ENCODE results near the gene ABAT. TPM values are rescaled to one million over a fixed set of nuclear protein-coding genes. Genes with fewer than 3 reads are reported as not detected.

ABAT gene
- total and polyA plus RNA-seq, 10 of the 15 experiments (the other 5 are each of a cell fraction or from before 2014, with no cell fraction given) = 1.0 to 10.6 (median 1.9) TPM

- TF ChIP-seq CUX1 (IDR thresholded peaks at IDR 0.05; ENCODE audit: insufficient replicate concordance, low read depth, low read length) = no peak
- no peak for TF ChIP-seq WRNIP1 (IDR thresholded peaks at IDR 0.05; ENCODE audit: borderline replicate concordance, low read depth, low read length)
Measured at GRCh38 chr16:8655184-8655717, 19.2 kb upstream of the ABAT start (continued).

DNA sequence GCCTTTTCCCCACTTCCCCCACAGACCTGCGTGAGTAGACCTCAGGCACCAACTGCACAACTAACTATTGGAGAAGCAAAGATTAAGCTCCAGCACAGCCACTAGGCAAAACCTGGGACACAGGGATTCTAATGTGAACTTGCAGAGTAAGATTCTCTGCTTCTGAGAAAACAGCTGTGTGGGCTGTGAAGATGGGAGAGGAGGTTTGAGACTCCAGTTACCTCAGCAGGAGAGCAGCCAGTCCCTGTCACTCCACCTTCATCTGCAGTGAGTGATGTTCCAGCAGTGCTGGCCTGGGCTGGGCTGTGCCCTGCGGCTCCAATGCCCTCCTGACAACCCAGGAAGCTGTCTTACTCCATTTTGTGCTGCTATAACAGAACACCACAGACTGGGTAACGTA, 18.0 kb upstream of the ABAT start:
- in situ Hi-C loops (cut with MboI) = no loop called here
- SMC1A ChIA-PET (ENCODE audit: uncharacterized antibody, unreplicated experiment) = interaction anchor here (1.2 to 1.5 kb wide), 3 partner anchors 15 to 352 kb away, joined by 3 to 4 read pairs (median 4); no protein-coding TSS in a partner anchor
- intact Hi-C loops (cut with micrococcal nuclease; ENCODE audit: unreplicated experiment) = no loop called here
- no TSS peak for BruUV-seq (replicated peaks)
- POLR2A ChIA-PET = interaction anchor here (0.7 kb wide), 1 partner anchor 13 kb away, joined by 3 read pairs; no protein-coding TSS in a partner anchor
- no peaks in the 10 kb centered on the region for H3K36me3 ChIP-seq (ENCODE audit: control insufficient read depth in 2 of 2, insufficient read depth in 2 of 2, low read length in 1 of 2)
- peaks cover 12% of the 10 kb centered on the region; the same call in 1 of the 2 replicates for H3K4me1 ChIP-seq (ENCODE audit: control insufficient read depth, insufficient read depth, low read length)
- no peaks in the 10 kb centered on the region for H4K20me1 ChIP-seq (ENCODE audit: control insufficient read depth, insufficient read depth)
- ATAC-seq (no peak), DNase-seq (ENCODE audit: low read depth, low spot score) (no peak), FAIRE-seq (no peak)
- no peaks in the 10 kb centered on the region for H3K79me2 ChIP-seq (ENCODE audit: control insufficient read depth, insufficient read depth, low read length)
- no peak overlapping the region for H3K4me3 ChIP-seq
- RAD21 ChIA-PET (ENCODE audit: unreplicated experiment) = interaction anchor here (1.2 kb wide), 1 partner anchor 224 kb away, joined by 3 read pairs; no protein-coding TSS in a partner anchor
- CTCF ChIA-PET = interaction anchor here (1.0 to 1.9 kb wide), 5 partner anchors 73 to 224 kb away, joined by 3 to 5 read pairs (median 3); no protein-coding TSS in a partner anchor
- H3K4me2 ChIP-seq (ENCODE audit: control insufficient read depth, insufficient read depth) = no peak overlapping the region
- no peak overlapping the region for H3K27ac ChIP-seq (ENCODE audit: control insufficient read depth, insufficient read depth)
- no peak overlapping the region for H2AFZ ChIP-seq (ENCODE audit: control insufficient read depth, low read depth, low read length)
- no peaks in the 10 kb centered on the region for H3K27me3 ChIP-seq (replicated peaks in 1 of 2; ENCODE audit: control insufficient read depth in 2 of 2, insufficient read depth in 2 of 2, low read length in 1 of 2)
- TF ChIP-seq EZH2 (IDR thresholded peaks at IDR 0.05; ENCODE audit: borderline replicate concordance, control insufficient read depth, low read depth, low read length) (no peak), RUNX3 (IDR thresholded peaks at IDR 0.05; ENCODE audit: low read length) (no peak), SIN3A (IDR thresholded peaks at IDR 0.05; ENCODE audit: low read depth, low read length) (no peak), RB1 (IDR thresholded peaks at IDR 0.05; ENCODE audit: borderline replicate concordance) (no peak), SMAD1 (IDR thresholded peaks at IDR 0.05; ENCODE audit: low read depth, partially characterized antibody) (no peak), ZNF24 (IDR thresholded peaks at IDR 0.05) (no peak)
- 45% methylated on average over 3 of the region's 3 CpGs for WGBS (ENCODE audit: insufficient coverage, insufficient replicate concordance, low lambda C conversion rate, missing lambda C conversion rate)
- no peak overlapping the region for H3K9ac ChIP-seq (ENCODE audit: control insufficient read depth, insufficient read depth, low read length)
- peaks cover 7% of the 10 kb centered on the region; the same call in 2 of the 3 replicates for H3K9me3 ChIP-seq (replicated peaks; ENCODE audit: control insufficient read depth, insufficient read depth, low read length)

All from GM12878 (cell line).